HG03342 (cell line): Measurements from ENCODE around the gene DYNLT1.
A peak's percentile ranks its signal among the peaks of the same experiment; 100 is the strongest.
"Not testable (repeated sequence)": the region's sequence is repeated elsewhere in the genome, so short reads cannot be mapped to it uniquely, and the experiment has no call there.

ENCODE experiments used
- ATAC-seq: cut with Tn5 transposase; IDR thresholded peaks from one replicate; pipeline ENCODE4 v1.9.1; 2021; ENCODE audit warnings: mild to moderate bottlenecking, moderate library complexity; ENCODE audit not compliant: unreplicated experiment

The DYNLT1 gene

GRCh38 chr6:158663625-158664165 lies 19.2 kb upstream of the DYNLT1 start:
- ATAC-seq = no peak

GRCh38 chr6:158662954-158663624 lies 18.5 kb upstream of the DYNLT1 start:
- ATAC-seq = no peak

- ATAC-seq = no peak
Measured at GRCh38 chr6:158662607-158662953, 18.0 kb upstream of the DYNLT1 start.

- ATAC-seq = no peak
Measured at GRCh38 chr6:158661156-158661685, 16.7 kb upstream of the DYNLT1 start.

- peak; percentile 66 for ATAC-seq
Measured at GRCh38 chr6:158660333-158660754, 15.8 kb upstream of the DYNLT1 start.

GRCh38 chr6:158656986-158657385 lies 12.4 kb upstream of the DYNLT1 start:
- ATAC-seq = not testable (repeated sequence)

GRCh38 chr6:158655569-158656450 lies 11.3 kb upstream of the DYNLT1 start:
- ATAC-seq = no peak

- no peak for ATAC-seq
Measured at GRCh38 chr6:158654960-158655489, 10.5 kb upstream of the DYNLT1 start.

GRCh38 chr6:158654498-158654897 lies 10.0 kb upstream of the DYNLT1 start:
- ATAC-seq = no peak

GRCh38 chr6:158653577-158654354 lies 9.2 kb upstream of the DYNLT1 start:
- ATAC-seq = no peak

- not testable (repeated sequence) for ATAC-seq
Measured at GRCh38 chr6:158651981-158652737, 7.6 kb upstream of the DYNLT1 start.

- ATAC-seq = peak; percentile 52
Measured at GRCh38 chr6:158649289-158650143, 5.0 kb upstream of the DYNLT1 start, which contains the start of gene SYTL3. TSS of gene SYTL3 (plus strand) at chr6:158650054. CDS start at chr6:158663269, 13,215 bp downstream.

- peak; percentile 32 for ATAC-seq
Measured at GRCh38 chr6:158648682-158649131, 4.2 kb upstream of the DYNLT1 start.

GRCh38 chr6:158647501-158647900 lies 3.0 kb upstream of the DYNLT1 start:
- ATAC-seq = no peak

- no peak for ATAC-seq
Measured at GRCh38 chr6:158646023-158646910, 1.7 kb upstream of the DYNLT1 start.

GRCh38 chr6:158645064-158646022 lies 800 bp upstream of the DYNLT1 start:
- ATAC-seq = no peak

- no peak for ATAC-seq
Measured at GRCh38 chr6:158643836-158644230, 710 bp downstream of the DYNLT1 start.
